ENCODE data around the gene OSBPL1A. TPM values are rescaled to one million over a fixed set of nuclear protein-coding genes. Genes with fewer than 3 reads are reported as not detected.
"Not testable (repeated sequence)": the region's sequence is repeated elsewhere in the genome, so short reads cannot be mapped to it uniquely, and the experiment has no call there.

Gene OSBPL1A
- total RNA-seq, 2 experiments from 2014 or later = 0.52 to 0.89 TPM

- POLR2A ChIA-PET = no interaction called here
- CTCF ChIA-PET = no interaction called here
Measured at GRCh38 chr18:24402209-24402785, 4.7 kb upstream of the OSBPL1A start.

- POLR2A ChIA-PET = no interaction called here
- CTCF ChIA-PET = interaction anchor here (0.9 to 1.2 kb wide), 2 partner anchors 11 to 40 kb away, joined by 4 read pairs; no protein-coding TSS in a partner anchor
Measured at GRCh38 chr18:24400587-24400986, 3.0 kb upstream of the OSBPL1A start.

DNA sequence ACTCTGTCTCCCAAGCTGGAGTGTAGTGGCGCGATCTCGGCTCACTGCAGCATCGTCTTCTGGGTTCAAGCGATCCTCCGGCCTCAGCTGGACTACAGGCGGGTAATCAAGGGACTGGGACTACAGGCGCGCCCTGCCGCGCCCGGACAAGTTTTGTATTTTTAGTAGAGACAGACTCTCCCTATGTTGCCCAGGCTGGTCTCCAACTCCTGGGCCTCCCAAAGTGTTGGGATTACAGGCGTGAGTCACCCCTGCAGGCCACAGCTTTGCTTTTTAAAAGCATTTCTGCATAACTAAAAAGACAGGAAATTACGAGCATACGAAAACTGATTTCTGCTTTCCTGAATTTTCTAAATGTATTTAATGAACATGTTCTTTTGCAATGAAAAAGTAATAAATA, 916 bp upstream of the OSBPL1A start:
- POLR2A ChIA-PET = no interaction called here
- CTCF ChIA-PET = no interaction called here

DNA sequence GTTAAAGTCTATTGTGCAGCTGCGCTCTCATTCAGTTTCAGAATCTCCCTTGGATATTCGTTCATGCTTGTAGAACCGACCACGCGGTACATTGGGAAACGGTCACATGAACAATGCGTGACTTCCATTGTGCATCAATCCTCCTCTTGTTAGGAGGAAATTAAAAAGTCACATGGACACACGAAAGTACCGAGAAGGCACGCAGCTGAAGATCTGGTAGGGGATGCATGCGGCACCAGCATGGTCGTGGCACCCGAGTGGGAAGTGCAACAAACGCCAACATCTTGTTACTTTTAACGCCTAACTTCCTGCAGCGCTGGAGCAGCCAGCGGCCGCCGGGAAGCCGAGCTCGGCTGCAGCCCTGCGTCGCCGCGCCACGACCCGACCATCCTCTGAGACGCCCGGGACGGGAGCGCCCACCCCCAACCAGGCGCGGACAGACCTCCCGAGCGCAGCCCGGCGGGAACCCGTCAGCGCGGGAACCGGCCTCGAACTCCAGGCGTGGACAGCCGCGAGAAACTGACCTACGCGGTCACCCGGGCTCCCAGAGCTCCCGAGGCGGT, 412 bp downstream of the OSBPL1A start:
- ChIA-PET POLR2A (interaction anchor here (1.0 kb wide), 1 partner anchor 17 kb away, joined by 4 read pairs; no protein-coding TSS in a partner anchor), CTCF (interaction anchor here (1.1 to 1.3 kb wide), 2 partner anchors 17 to 30 kb away, joined by 4 to 5 read pairs; partner anchors contain the start of gene IMPACT)

DNA sequence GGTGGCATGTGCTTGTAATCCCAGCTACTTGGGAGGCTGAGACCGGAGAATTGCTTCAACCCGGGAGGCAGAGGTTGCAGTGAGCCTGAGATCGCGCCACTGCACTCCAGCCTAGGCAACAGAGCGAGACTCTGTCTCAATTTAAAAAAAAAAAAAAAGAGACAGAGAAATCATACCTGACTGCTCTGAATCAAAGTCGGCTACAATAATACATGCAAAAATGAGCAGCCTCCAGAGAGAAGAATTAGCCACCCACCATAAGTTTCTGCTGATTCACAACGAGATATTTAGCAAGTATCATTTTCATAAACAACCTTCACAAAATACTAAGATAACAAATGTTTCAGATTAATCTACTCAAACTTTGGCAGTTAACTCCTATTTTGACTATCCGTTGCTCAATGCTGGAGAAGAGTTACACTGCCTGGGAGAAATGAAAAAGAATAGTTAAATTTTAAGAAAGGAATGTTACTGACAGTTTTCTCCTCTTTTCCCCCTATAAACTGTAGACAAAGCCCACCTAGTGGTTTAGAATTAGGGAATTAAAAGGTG, 1.5 kb downstream of the OSBPL1A start:
- CTCF ChIA-PET = interaction anchor here (0.7 kb wide), 1 partner anchor 261 kb away, joined by 4 read pairs; no protein-coding TSS in a partner anchor

GRCh38 chr18:24395049-24395795, 2.4 kb downstream of the OSBPL1A start:
- POLR2A ChIA-PET = interaction anchor here (1.2 kb wide), 1 partner anchor 17 kb away, joined by 4 read pairs; no protein-coding TSS in a partner anchor
- CTCF ChIA-PET = interaction anchor here (0.7 kb wide), 1 partner anchor 262 kb away, joined by 4 read pairs; no protein-coding TSS in a partner anchor

More for the DNA sequence above, 1.5 kb downstream of the OSBPL1A start:
- POLR2A ChIA-PET = interaction anchor here (1.2 kb wide), 1 partner anchor 18 kb away, joined by 4 read pairs; no protein-coding TSS in a partner anchor

DNA sequence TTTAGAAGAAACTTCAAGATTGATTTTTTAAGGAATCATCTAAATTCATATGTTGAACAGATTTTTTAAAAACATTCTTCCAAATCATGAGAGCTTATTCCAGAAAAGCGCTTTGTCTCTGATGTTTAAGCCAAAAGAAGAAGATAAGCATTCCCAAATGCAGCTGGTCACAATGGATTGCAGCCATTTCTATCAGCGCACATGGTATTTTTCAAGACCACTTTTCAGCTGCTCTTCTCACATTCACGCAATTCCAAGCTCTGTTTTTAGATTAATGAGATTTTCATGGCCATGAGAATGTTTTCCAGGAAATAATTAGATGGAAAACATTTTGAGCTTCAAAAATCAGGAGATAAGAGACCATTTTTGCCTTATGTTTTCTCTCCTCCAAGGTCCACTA, 8.7 kb downstream of the OSBPL1A start:
- CTCF ChIA-PET = interaction anchor here (1.1 kb wide), 1 partner anchor 12 kb away, joined by 4 read pairs; no protein-coding TSS in a partner anchor

GRCh38 chr18:24386681-24387080, 10.9 kb downstream of the OSBPL1A start:
- POLR2A ChIA-PET = no interaction called here
- CTCF ChIA-PET = no interaction called here

More for the DNA sequence above, 8.7 kb downstream of the OSBPL1A start:
- POLR2A ChIA-PET = no interaction called here

DNA sequence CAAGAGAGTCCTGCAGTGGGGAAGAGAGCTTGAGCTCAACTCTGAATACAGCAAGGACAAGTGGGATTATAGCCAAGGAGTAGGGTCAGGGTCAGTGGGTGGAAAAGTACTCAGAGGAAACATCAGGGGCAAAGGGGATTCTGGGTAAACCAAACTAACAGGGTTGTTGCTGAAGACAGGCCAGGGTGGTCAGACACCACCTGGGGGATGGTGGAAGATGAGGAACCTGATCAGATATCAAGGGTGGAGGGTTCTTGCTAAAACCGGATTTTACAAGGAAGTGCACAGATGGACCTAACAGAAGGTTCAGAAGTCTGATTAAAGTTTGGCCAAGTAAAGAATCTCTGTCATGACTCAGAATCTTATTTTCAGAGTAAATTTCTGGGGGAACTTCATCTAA, 16.5 kb downstream of the OSBPL1A start:
- CTCF ChIA-PET = no interaction called here
- POLR2A ChIA-PET = interaction anchor here (0.5 kb wide), 1 partner anchor 62 kb away, joined by 3 read pairs; no protein-coding TSS in a partner anchor

DNA sequence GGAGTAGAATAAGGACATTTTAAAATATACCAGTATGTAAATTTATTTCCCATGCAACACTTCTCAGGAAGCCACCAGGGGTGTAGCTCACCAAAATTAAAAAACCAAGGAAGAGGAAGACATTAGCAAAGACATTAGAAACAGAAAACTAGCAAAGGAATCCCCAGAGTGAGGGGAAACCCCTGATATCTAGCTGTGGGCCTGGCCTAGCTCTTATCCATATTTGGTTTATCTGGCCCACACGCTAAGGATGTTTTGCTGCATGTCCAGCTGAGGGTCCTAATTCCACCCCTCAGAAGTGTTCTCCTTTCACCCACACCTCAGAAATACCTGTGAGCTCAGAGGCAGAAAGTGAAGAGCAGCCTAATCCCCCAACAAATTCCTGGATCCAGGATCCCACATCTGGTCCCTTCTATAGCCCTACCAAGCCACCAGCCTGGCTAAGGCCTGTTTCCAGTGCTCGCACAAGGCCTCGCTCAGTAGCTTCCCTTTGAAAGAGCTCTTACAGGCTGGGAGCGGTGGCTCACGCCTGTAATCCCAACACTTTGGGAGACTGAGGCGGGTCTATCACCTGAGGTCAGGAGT, 17.4 kb downstream of the OSBPL1A start:
- POLR2A ChIA-PET = no interaction called here
- CTCF ChIA-PET = no interaction called here

- CTCF ChIA-PET = no interaction called here
- POLR2A ChIA-PET = interaction anchor here (0.6 kb wide), 1 partner anchor 17 kb away, joined by 4 read pairs; no protein-coding TSS in a partner anchor
Measured at GRCh38 chr18:24378598-24378997, 19.0 kb downstream of the OSBPL1A start.

- POLR2A ChIA-PET, CTCF ChIA-PET: not testable (repeated sequence)
Measured at GRCh38 chr18:24376531-24376930, 21.1 kb downstream of the OSBPL1A start.

DNA sequence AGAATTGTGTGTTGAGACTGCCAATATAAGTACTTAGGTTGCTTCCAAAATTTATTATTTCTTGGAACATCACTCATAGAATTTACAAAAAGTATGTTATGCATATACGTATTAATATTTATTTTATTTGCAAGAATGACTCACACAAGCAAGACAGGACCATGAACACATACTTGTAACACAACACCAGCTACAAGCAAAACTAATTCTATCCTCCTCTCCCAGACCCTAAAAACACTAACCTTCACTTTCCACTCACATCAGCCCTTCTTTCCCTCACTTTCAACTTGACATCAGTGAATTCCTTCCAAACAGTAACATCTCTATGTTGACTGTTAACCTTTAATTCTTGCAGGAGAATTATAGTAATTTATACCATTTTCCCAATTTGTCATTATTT, 24.3 kb downstream of the OSBPL1A start:
- CTCF ChIA-PET = no interaction called here
- POLR2A ChIA-PET = interaction anchor here (0.6 kb wide), 1 partner anchor 43 kb away, joined by 3 read pairs; no protein-coding TSS in a partner anchor

DNA sequence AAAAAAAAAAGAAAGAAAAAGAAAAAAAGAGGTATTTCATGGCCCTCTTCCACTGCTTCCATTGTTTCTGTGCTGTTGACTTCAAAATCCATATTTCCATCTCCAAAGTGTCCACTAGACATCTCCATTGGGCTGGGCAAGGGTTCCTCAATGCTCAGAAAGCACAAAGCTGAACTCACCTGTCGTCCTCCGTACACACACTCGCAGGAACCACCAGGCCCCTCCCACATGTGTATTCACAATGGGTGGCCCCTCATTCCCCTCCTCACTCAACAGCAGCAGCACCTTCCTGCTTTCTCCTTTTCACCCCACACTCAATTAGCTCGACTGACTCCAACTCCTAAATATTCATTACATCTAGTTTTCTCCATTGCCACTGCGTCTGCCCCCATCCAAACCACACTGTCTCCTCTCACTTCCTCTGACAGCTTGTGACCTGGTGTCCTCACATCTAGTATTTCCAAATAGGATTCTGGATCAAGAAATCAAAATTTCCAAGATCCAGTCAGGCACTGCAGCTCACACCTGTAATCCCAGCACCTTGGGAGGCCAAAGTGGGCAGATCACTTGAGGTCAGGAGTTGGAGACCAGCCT, 25.2 kb downstream of the OSBPL1A start:
- ChIA-PET POLR2A (no interaction called here), CTCF (no interaction called here)

- ChIA-PET POLR2A (no interaction called here), CTCF (interaction anchor here (0.8 to 2.1 kb wide), 2 partner anchors 10 to 119 kb away, joined by 3 to 7 read pairs; no protein-coding TSS in a partner anchor)
Measured at GRCh38 chr18:24370120-24370519, 27.5 kb downstream of the OSBPL1A start.

DNA sequence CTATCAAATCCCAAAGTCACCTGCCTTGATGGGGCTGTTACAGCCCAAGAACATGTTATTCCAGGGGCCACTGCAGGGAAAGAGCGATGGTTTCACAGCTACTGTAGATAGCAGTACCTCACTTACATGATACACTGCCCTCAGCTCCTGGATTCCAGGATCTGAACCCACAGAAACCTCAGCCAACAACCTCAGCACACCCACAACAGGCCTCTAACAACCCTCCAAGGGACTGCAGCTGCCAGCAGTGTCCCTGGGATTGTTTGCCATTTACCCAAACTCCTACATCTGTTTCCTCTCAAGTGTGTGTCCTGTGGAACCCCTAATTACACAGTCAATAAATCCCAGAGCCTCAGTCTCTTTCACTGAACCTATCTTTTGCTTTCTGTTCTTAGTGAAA, 28.2 kb downstream of the OSBPL1A start:
- ChIA-PET CTCF (interaction anchor here (0.8 to 2.1 kb wide), 2 partner anchors 9 to 120 kb away, joined by 3 to 7 read pairs; no protein-coding TSS in a partner anchor), POLR2A (interaction anchor here (0.8 kb wide), 1 partner anchor 113 kb away, joined by 3 read pairs; no protein-coding TSS in a partner anchor)

- POLR2A ChIA-PET = interaction anchor here (0.8 kb wide), 1 partner anchor 114 kb away, joined by 3 read pairs; no protein-coding TSS in a partner anchor
- CTCF ChIA-PET = interaction anchor here (1.3 to 2.1 kb wide), 2 partner anchors 9 to 120 kb away, joined by 5 to 7 read pairs; no protein-coding TSS in a partner anchor
Measured at GRCh38 chr18:24368749-24369148, 28.9 kb downstream of the OSBPL1A start.

GRCh38 chr18:24366328-24366727, 31.3 kb downstream of the OSBPL1A start:
- ChIA-PET POLR2A (interaction anchor here (0.5 kb wide), 1 partner anchor 1809 kb away, joined by 4 read pairs; no protein-coding TSS in a partner anchor), CTCF (interaction anchor here (1.7 kb wide), 1 partner anchor 48 kb away, joined by 3 read pairs; no protein-coding TSS in a partner anchor)

DNA sequence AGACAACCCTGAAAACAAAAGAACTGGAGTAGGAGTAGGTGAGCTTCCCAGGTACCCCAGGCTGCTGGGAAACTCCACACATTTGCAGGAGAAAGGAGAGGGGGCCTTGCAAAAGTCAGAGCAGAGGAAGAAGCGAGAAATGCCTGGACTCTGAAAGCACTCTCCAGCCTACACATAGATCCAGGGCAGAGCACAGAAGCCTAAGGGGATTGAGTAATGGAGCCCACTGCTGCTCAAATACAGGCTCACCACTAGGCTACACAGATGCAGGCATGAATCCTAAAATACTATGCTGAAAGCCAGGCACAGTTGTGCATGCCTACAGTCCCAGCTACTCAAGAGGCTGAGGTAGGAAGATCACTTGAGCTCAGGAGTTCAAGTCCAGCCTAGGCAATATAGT, 33.4 kb downstream of the OSBPL1A start:
- CTCF ChIA-PET = interaction anchor here (0.7 to 7.4 kb wide), 2 partner anchors 8 to 123 kb away, joined by 3 to 90 read pairs; no protein-coding TSS in a partner anchor
- POLR2A ChIA-PET = no interaction called here
